GM18519 (cell line): Measurements from ENCODE around the gene PSMC2.
"Not testable (repeated sequence)": the region's sequence is repeated elsewhere in the genome, so short reads cannot be mapped to it uniquely, and the experiment has no call there.

Experiments used
- ATAC-seq: cut with Tn5 transposase; IDR thresholded peaks from one replicate; pipeline ENCODE4 v1.9.1; 2021; ENCODE audit warnings: mild to moderate bottlenecking, moderate library complexity; ENCODE audit not compliant: unreplicated experiment, low FRiP score

The PSMC2 gene

DNA sequence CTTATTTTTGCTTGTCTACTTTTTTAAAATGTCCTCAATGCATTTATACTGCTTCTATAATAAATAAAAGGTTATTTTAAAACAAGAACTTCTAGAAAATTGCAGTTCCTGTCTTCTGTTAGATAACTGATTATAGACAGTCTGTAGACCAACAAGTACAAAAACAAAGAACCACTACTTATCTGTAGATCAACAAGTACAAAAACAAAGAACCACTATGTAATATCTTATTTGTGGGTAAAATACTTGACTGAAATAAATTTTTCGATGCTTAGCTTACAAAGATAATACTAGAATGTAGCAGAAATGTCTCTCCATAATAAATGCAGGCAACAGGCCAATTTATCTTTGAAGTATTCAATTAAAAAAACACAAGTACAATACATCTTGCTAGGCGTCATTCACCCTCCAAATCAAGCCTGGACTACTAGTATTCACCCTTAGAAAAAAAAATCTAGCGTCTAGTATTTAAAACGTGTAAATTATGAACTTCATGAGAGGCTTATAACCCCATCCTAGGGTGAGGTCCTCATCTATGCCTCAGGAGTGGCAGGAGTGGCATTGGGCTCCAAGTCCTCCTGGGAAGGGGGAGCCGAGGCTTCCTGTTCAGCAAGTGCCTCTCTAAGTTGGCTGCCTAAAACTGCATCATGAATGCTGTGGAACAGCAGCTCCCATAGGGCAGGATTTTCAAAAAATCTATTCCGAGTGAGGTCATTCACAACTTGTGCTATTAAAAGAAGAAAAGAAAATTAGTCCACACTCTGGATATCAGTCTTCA lies 26.6 kb downstream of the PSMC2 start:
- ATAC-seq = no peak

DNA sequence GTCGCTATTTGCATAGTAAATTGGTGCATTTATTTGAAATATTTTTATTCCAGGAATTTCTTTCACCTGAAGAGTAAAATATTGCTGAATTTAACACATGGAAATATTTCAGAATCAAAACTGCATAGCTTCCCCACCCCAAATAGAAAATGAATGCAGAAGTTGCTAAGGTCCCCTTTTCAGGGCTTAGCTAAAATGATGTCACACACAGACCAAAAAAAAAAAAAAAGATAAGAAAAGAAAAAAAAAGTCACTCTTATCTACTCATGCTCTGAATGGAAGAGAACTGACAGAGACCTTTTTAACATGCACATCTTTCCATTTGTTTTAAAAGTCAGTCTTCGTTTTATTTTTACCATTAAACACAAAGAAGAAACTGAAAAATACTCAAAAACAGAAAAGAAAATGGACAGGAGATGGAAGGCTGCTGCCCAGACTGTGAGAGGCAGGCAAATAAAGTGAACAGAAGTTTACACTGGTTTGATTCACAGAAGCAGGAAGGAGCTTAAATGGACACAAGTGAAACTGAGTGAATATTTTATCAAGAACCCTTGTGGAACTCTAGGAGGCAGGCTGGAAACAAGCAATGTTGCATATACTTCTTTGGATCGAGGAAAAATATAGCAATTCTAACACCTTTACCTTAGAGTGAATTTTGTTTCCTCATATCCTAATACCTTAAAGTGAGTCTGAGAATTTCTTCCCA lies 32.0 kb downstream of the PSMC2 start:
- ATAC-seq = no peak

DNA sequence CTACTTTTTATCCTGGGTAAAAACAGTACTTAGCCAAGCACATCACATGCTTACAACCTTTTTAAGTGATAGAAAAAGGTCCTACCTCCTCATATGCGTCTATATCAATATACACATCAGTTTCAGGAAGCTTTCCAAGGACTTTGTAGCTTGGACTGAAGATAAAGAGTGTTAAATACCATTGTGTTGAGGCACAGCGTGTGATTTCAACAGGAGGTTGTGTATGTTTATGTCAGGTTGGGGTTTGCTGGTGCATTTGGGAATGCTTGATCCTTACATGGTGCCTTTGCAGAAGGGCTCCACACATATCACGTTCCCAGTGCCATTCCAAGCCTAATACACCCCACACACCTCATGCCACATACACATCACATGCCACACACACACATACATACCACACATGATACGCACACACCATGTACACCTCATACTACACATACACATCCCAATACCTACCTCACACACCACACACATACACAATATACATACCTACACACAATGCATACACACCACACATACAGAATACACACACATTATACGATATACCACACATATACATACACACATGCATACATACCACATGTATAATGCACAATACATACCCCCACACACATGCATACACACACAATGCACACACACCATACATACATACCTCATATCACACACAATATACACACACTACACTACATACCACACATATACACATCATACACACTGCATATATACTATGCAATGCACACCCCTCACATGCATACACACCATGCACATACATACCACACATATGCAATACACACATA lies 33.1 kb downstream of the PSMC2 start:
- ATAC-seq = no peak

DNA sequence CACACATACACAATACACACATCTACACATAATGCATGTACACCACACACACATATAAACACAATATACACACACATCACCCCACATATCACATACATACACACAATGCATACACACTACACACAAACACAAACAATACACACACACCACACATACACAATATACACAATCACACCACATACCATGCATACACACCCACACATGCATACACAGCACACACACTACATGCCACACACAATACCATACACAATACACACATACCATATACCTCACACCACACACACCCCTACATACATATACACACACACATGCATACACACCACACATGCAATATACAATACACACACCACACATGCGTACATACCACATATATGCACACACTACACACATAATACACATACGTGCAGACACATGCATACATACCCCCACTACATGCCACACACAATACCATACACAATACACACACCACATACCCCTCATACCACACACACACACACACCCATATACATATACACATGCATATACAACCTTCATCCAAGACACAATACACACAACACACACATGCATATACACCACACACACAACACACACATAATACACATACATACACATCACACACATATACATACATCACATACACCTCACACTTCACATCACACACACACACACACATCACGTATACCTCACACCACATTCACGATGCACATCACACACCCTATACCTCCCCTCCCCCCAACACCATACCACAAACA lies 34.0 kb downstream of the PSMC2 start:
- ATAC-seq = no peak

DNA sequence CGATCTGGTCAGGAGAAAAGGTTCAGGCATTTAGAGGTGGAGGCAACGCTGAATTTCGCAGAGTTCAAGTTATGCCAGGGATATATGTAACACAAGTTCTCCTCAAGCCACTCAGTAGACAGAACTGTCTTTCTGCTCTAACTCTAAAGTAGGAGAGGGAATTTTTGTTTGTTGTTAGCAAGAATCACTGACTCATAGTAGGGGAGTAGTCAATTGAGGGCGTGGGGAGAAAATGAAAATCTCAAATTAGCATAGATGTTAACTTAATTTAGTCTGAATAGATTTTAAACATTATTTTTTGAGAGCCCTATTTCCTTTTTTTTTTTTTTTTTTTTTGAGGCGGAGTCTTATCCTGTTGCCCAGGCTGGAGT lies 34.6 kb downstream of the PSMC2 start:
- ATAC-seq = no peak

DNA sequence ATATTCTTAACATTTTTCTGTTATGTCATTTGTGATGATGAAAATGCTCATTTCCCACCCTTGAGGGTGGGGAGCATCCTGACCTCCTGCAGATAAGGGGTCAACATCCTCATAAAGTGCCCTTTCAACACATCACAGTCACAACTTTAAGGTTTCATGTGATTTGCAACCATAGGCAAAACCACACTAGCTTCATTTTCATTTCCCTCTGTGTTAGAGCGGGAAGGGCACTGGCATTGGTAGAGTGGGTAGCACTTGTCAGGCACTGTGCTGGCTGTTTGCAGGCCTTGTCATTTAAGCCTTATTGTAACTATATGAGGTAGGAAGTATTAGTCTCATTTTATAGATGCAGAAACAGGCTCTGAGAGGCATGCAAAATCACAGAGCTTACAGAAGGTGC lies 39.8 kb downstream of the PSMC2 start:
- no peak for ATAC-seq

DNA sequence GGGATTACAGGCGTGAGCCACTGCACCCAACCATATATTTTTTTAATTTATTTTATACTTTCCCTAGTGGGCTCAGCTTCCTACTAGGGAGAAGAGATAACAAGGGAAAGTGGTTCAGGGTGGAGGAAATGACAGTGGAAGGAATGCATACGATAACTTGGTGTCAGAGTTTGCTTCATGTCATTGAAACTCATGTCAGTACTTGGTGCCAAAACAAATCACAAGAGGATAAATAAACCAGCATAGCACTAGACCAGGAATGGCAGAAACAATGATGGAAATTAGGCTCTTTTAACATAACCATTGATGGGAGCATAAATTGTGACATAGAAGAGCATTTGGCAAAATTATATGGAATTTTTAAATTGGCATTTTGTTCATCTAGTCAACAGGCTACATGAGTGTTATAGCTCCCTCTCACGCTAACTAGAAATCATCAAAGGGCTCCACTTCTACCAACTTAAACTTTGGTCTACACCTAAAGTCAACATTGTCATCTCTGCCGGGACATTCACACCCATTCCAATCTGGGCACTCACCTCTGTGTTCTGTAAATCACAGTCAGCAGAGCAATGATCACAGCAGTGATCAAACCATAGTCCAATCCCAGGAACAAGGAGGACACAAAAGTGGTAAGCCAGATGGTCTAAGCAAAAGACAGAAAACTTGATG lies 41.2 kb downstream of the PSMC2 start:
- ATAC-seq = no peak

DNA sequence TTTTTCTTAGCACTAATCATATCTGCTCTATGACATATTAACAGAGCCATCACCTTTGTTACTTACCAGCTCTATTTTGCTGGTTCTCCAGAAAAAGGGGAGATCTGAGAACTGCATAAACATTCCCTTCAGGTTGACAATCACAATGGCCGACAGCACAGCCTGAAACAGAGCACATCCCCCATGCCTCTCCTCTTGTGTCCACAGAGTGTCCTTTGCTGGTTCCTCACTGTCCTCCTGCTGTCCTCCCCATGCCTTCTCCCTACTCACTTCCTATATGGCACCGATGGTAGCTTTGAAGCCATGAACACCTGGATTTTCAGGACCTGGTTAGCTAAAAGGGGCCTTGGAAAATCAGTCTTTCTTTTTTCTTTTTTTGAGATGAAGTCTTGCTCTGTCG lies 41.8 kb downstream of the PSMC2 start:
- ATAC-seq = no peak

DNA sequence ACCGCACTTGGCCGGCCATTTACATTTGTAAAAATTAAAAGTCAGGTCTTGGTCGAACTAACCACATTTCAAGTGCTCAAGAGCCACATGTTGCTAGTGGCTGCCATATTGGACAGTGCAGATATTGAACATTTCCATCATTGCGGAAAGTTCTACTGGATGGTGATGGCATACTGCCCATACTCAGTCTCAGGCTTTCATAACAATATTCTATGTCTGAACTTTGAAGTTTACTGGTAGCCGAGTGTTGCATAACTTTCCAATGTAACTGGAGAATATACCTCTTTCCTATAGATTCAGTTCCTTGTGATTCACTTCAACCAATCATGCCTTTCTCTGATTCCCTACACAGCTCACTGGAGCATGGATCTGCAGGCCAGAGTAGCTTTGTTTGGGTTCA lies 43.7 kb downstream of the PSMC2 start:
- ATAC-seq = no peak

DNA sequence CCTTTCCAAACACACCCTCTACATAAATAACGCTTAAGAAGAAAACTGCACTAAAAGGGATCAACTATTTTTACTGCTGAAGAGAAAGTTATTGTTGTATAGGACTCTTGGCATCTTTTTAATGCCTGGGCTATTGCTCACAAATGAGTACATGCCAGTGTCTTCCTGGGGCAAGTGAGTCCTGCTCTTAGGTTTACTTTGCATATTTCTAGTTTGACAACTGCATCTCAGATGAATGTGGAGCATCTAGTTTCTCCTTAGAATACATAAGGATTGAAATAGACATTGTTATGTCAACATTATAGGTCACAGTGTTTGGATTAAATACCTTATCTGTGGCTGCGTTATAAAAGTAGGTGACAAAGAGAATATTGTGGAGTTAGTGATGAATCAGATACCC lies 44.5 kb downstream of the PSMC2 start:
- no peak for ATAC-seq

DNA sequence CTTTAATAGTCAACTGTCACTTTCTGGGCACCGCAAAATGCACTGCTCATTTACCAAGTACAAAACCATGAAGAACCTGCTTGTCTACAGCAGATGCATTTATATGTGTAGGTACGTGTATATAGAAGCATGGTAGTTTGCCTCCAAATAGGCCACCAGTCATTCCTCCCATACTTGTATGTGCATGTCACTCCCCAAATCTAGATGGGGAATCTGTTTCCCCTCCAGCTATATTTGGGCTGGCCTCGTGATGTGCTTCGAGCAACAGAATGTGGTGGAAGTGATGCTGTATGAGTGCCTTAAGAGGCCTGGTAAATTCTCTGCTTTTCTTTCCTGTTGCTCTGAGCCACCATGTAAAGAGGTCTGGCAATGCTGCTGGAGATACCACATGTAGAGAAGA lies 47.1 kb downstream of the PSMC2 start:
- ATAC-seq = no peak

DNA sequence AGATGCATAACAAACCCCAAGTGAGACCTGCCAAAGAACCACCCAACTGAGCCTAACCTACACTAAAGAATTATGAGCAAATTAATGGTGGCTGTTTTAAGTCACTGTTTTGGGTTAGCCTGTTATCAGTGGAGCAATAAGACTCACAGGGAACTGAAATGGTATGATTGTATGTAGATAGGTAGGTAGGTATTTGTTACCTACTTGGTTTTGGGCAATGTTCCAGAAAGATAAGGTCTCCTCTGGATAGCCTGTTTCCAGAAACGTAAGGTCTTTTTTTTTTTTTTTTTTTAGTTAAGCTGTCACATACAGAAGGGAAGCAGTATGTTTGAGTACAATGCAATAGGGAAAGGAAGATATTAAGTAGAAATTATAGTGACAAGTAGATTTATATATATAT lies 47.6 kb downstream of the PSMC2 start:
- ATAC-seq = no peak

DNA sequence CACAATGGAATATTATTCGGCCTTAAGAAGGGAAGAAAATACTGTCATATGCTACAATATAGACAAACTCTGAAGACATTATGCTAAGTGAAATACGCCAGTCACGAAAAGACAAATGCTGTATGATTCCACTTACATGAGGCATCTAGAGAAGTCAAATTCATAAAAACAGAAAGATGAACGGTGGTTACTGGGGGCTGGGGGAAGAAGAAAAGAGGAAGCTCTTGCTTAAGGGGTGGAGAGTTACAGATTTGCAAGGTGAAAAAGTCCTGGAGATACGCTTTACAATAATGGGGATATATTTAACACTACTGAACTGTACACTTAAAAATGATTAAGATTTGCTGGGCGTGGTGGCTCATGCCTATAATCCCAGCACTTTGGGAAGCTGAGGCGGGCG lies 49.0 kb downstream of the PSMC2 start:
- ATAC-seq = no peak

DNA sequence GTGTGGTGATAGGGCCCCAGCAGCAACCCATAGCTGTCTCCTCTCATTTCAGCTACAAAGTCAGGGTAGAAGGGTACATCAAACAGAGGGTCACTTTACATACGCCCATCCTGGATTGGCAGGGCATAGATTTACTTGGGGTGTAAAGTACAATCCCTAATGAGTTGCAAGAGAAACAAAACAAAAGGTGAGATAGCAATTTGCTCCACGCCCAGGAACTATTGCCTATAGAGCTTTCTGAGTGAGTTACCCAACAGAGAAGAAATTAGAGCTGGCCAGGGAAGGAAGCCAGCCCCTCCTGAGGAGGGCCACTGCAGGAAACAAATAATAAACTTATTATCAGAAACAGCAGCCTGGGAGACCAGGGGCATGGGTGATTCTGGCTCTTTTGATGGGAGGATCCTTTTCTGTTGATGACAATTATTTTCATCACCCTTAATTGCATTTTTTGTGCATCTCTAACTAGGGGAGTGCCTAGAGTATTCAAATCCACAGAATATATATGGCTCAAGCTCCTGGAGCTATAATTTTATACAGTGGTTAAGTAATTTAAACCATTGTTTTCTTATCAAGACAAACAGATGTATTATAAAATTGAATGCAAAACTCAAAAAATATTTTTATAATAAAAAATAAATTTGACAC lies 51.2 kb downstream of the PSMC2 start:
- ATAC-seq = no peak

DNA sequence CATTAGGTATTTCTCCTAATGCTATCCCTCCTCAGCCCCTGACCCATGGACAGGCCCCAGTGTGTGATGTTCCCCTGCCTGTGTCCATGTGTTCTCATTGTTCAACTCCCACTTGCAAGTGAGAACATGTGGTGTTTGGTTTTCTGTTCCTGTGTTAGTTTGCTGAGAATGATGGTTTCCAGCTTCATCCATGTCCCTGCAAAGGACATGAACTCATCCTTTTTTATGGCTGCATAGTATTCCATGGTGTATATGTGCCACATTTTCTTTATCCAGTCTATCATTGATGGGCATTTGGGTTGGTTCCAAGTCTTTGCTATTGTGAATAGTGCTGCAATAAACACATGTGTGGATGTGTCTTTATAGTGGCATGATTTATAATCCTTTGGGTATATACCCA lies 52.2 kb downstream of the PSMC2 start:
- ATAC-seq = not testable (repeated sequence)

DNA sequence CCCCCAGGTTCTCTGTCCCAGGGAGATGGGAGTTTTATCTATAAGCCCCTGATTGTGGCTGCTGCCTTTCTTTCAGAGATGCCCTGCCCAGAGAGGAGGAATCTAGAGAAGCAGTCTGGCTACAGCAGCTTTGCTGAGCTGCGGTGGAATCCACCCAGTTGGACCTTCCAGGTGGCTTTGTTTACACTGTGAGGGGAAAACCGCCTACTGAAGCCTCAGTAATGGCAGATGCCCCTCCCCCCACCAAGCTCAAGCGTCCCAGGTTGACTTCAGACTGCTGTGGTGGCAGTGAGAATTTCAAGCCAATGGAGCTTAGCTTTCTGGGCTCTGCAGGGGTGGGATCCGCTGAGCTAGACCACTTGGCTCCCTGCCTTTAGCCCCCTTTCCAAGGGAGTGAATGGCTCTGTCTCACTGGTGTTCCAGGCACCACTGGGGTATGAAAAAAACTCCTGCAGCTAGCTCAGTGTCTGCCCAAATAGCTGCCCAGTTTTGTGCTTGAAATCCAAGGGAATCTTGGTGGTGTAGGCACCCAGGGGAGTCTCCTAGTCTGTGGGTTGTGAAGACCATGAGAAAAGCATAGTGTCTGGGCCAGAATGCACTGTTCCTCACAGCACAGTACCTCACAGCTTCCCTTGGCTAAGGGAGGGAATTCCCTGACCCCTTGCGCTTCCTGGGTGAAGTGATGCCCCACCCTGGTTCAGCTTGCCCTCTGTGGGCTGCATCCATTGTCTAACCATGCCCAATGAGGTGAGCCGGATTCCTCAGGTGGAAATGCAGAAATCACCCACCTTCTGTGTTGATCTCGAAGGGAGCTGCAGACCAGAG lies 58.6 kb downstream of the PSMC2 start:
- not testable (repeated sequence) for ATAC-seq

DNA sequence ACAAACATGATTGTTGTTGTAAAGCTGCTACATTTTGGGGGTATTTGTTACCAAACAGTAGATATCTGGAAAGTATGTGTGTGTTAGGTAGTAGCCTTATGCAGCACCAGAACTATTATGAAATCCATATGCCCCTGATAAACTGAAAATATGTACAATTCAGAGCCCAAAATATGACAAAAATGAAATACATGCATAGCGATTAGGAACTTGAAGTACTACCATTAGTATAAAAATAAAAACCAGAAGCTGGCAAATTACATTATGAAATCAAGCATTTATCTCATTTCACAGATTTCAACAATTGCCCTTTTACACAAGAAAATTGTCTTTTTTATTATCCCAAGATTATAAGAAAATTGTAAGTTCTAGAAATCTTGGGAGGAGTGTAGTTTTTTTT lies 64.7 kb downstream of the PSMC2 start:
- ATAC-seq = no peak

DNA sequence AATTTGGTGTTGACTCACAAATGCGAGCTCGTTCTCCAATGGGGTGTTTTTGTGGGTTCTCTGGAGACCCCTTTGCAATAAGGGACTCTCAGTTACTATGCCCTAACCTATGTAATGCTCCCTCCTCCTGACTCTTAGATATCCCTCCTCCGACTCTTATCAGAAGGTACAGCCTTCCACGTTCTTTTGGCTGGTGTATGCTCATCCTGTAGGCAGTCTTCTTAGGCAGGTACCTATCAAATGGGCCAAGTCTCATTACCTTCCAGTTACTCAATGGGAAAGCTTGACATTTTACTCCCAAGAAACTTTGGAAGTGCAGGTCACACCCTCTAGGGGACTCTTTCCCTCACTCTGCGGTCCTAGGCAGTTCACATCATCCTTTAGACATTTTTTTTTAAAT lies 66.0 kb downstream of the PSMC2 start:
- no peak for ATAC-seq

DNA sequence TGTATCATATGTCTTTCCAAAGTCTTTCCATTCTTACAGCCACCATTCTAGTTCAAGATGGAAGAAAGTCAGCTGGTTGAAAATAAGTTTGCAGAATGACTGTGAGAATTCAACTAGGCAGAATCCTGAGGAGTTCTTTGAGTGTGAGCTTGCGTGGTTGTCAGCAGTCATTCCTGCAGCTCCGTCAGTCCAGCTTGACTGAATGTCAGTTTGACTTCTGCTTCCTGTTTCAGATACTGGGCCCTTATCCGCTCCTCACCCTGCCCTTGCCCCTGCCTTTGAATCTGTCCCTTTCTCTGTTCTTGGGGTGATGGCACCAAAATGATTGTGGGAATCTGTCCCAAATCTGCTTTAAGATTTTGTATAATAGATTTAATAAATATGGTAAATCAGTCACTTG lies 70.8 kb downstream of the PSMC2 start:
- no peak for ATAC-seq
